HG03575 (cell line): ENCODE data around the gene APLN.

Experiments used
- ATAC-seq: cut with Tn5 transposase; IDR thresholded peaks from one replicate; pipeline ENCODE4 v1.9.1; 2021; ENCODE audit not compliant: unreplicated experiment, insufficient number of reproducible peaks, low FRiP score; ENCODE audit errors: extremely low read depth

The APLN gene, protein sequence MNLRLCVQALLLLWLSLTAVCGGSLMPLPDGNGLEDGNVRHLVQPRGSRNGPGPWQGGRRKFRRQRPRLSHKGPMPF

GRCh38 chrX:129654652-129655546 lies at the start of gene APLN:
TSS of gene APLN (minus strand) at chrX:129654956. CDS start at chrX:129654630, 326 bp downstream.
- ATAC-seq, result no peak

GRCh38 chrX:129704491-129704890 lies 49.7 kb upstream of the APLN start:
- ATAC-seq, result no peak

- ATAC-seq, result no peak
These were observed 46.9 kb upstream of the APLN start for GRCh38 chrX:129701624-129702069.

GRCh38 chrX:129700536-129700935 lies 45.8 kb upstream of the APLN start:
- ATAC-seq, result no peak

DNA sequence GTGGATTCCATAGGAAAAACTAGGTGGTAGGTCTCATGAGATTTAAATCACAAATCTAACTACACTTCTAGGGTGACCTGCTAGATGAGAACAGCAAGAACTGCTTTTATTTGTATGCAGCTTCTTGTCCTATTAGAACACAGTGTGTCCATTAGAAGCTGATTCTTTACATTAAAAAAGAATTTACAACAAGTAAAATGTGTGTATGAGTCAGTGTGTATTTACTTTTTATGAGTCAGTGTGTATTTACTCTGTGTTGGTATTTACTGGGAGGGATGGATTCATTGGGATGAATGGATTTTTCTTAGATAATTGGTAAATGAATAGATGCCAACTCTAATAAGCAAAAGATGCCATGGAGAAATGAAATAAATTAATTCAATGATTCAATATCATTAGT lies 43.4 kb upstream of the APLN start:
- no peak for ATAC-seq

- ATAC-seq, result no peak
These were observed 42.6 kb upstream of the APLN start for GRCh38 chrX:129697204-129697829.

DNA sequence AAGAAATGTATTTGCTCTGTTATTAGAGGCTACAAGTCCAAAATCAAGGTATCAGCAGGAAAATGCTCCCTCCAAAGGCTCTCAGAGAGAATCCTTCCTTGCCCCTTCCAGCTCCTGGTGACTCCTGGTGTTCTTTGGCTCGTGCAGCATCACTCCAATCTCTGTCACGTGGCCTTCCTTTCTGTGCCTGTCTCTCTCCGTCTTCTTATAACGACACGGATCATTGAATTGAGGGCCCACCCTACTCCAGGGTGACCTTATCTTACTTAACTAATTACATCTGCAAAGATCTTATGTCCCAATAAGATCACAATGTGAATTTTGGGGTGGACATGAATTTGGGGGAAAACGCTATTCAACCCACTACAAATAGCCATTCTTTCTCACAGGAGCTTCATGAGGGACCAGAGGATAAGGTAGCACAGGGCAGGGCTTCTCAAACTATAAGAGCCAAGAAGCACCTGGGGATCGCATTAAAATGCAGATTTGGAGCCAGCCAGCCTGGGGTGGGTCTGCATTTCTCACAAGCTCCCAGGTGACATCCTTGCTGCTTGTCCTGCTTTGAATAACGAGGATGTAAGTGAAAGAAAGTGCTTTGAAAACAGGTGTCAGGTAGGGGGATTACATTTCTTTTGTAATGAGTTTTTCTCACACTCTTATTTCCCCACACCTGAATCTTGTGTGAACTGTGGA lies 41.9 kb upstream of the APLN start:
- no peak for ATAC-seq

DNA sequence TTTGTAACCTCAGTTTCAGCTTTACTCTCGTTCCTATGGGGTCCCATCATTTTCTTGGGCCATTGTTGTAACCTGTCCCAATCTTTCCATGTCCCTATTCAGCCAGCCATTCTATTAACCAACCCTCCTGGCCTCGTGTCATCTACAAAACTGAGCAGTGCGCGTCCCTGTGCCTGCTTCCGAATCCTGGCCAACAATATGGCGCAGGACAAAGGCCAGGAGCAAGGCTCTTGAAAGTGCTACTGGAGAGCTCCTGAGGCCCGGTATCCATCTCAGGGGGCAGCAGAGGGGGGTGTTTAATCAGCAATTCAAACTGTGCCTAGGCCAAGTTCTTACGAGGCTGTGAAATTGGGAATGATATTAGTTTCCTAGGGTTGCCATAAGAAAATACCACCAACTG lies 41.2 kb upstream of the APLN start:
- no peak for ATAC-seq

- ATAC-seq, result no peak
These were observed 40.8 kb upstream of the APLN start for GRCh38 chrX:129695535-129695934.

GRCh38 chrX:129694805-129695204 lies 40.0 kb upstream of the APLN start:
- ATAC-seq, result no peak

DNA sequence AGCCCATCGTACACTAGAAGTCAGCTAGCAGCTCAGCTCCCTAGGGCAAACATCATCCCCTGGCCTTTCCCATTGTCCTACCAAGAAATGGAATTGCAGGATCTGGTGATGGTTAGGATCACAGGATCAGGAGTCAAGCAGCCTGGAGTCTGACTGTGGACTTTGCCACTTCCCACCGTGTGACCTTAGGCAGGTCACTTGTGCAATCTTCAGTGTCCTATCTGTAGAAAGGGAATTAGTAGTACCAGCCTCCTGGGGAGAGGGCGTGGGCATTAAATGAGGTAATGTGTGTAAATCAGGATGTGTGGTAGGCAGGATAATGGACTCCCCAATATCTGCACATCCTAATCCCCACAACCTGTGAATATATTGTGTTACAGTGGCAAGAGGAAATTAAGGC lies 38.6 kb upstream of the APLN start:
- no peak for ATAC-seq

GRCh38 chrX:129690435-129690834 lies 35.7 kb upstream of the APLN start:
- no peak for ATAC-seq

DNA sequence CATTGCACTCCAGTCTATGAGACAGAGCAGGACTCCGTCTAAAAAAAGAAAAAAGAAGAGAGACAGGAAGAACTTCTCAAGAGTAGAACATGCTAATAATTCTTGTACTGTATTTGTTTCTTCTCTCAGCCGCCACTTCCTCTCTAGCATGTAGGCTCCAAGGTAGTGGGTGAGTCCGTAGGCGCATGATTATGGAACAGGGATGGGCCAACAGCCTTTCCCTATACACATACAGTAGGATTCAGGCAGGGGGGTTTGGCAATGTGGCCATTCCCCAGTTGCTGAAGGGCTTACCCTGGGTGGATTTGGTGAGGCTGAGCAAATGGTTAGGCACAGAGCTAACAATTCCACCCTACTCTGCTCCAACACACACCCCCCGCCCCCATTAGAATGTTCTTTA lies 35.0 kb upstream of the APLN start:
- ATAC-seq, result no peak

DNA sequence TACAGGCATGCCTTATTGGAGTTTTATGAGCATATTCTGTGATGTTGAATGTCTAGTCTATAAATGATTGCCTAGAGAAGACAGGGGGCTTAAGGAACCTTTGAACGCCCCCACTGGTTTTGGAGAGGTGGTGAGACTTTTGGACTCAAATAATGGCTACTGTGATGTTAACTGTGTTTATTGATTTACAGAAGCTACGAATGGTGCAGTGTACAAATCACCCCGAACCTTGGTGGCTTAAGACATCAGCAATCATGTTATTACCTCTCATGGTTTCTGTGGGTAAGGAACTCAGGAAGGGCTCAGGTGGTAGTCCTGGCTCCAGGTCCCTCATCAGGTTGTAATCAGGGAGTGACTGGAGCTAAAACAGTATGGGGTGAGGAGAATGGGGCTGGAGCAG lies 33.3 kb upstream of the APLN start:
- ATAC-seq, result no peak

DNA sequence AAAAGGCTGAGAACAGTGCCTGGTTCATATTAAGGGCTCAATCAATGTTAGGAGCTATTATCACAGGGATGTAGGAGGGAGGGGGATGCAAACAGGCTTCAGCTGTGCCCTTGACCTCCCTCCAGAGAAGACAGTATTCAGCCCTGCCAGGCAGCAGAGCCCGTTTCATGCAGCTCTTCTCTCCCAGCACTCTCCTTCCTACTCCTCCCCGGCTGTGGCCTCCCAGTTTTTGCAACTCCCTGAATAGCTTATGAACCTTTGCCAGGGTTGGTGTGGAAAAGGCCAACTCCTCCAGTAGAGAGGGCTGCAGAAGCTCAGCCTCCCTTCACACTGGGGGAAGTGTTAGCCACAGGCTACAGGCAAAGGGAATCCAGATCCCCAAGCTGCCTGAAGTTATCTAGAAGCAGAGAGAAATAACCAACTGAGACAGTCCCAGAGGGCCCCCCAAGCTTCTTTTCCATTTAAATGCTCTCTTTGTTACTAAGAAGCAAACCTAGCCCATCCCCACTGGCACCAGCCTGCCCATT lies 31.7 kb upstream of the APLN start:
- no peak for ATAC-seq

DNA sequence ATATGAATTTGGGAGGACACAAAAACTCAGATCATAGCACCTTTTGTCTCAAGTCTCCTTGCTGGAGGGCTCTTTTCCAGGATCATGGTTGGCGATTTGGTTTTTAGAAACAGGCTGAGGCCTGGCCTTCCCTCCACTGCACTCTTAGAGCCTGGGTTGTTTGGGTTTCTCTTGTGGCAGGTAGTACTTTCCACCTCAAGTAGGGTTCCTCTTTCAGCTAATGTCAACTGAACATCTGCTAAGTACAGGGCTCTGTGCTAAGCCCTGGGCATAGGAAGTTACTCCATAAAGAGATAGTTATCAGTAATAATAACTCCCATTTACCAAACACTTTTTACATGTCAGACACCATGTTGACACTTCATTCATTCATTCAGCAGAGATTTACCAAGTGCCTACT lies 28.2 kb upstream of the APLN start:
- ATAC-seq, result no peak

- no peak for ATAC-seq
These were observed 25.1 kb upstream of the APLN start for GRCh38 chrX:129679901-129680300.

DNA sequence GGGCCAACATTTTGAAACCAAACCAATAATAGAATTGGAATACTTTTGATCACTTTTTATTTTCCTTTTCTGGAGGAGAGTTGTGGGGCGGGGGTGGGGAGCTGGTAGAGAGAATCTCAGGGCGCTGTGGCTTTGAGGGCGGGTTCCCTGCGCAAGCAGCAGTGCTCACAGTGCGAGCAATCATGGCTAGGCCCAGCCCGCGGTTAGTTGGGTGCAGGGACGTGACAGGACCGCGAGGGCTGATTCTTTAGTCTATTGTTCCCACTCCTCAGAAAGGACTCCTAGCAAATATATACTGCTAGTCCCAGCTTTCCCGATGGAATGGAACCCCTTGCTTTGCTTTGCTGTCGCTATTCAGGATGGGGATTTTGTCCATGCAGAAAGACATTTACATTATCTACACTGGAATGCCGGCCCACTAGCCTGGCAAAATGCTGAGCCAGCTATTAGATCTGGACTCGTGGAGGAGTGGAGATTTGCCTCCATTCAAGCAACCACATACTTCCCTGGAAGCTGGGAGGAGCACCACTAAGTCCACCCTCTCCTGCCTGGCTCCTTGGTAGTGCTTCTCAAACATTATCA lies 23.9 kb upstream of the APLN start:
- ATAC-seq, result no peak

DNA sequence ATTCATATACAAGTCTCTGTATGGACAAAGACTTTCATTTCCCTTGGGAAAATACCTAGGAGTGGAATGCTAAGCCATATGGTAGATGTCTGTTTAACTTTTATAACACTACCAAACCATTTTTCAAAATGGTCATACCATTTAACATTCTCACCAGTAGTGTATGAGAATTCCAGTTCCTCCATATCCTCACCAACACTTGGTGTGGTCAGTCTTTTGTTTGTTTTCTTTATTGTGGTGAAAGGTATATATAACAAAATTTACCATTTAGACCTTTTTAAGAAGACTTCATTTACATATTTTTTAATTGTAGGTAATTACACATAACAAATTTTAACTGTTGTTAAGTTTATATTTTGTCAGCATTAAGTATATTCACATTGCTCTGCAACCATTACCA lies 12.7 kb upstream of the APLN start:
- ATAC-seq, result no peak
